ENCODE results near the gene HNRNPLL.
A peak's percentile ranks its signal among the peaks of the same experiment; 100 is the strongest.
"Not testable (repeated sequence)": the region's sequence is repeated elsewhere in the genome, so short reads cannot be mapped to it uniquely, and the experiment has no call there.

Gene HNRNPLL

GRCh38 chr2:38540580-38541286 lies 62.0 kb downstream of the HNRNPLL start:
- no peak for DNase-seq (ENCODE audit: low read depth)
- H3K4me3 ChIP-seq (ENCODE audit: low read length), result no peak overlapping the region
- TF ChIP-seq CTCF (conservative IDR thresholded peaks at IDR 0.05; ENCODE audit: low read length), result no peak

- H3K4me3 ChIP-seq (ENCODE audit: low read length), result no peak overlapping the region
- no peak for TF ChIP-seq CTCF (conservative IDR thresholded peaks at IDR 0.05; ENCODE audit: low read length)
- no peak for DNase-seq (ENCODE audit: low read depth)
These were observed 63.6 kb downstream of the HNRNPLL start for GRCh38 chr2:38539086-38539485.

GRCh38 chr2:38537937-38538525 lies 64.7 kb downstream of the HNRNPLL start:
- H3K4me3 ChIP-seq (ENCODE audit: low read length), result no peak overlapping the region
- DNase-seq (ENCODE audit: low read depth), result no peak
- TF ChIP-seq CTCF (conservative IDR thresholded peaks at IDR 0.05; ENCODE audit: low read length), result no peak

GRCh38 chr2:38537296-38537695 lies 65.4 kb downstream of the HNRNPLL start:
- H3K4me3 ChIP-seq (ENCODE audit: low read length); DNase-seq (ENCODE audit: low read depth): not testable (repeated sequence)

- TF ChIP-seq CTCF (conservative IDR thresholded peaks at IDR 0.05; ENCODE audit: low read length), result peak; percentile 72
- peak overlapping the region; percentile 69 for H3K4me3 ChIP-seq (ENCODE audit: low read length)
- DNase-seq (ENCODE audit: low read depth), result peak; percentile 49
These were observed 66.8 kb downstream of the HNRNPLL start for GRCh38 chr2:38535744-38536506.

GRCh38 chr2:38535404-38535743 lies 67.4 kb downstream of the HNRNPLL start:
- DNase-seq (ENCODE audit: low read depth), result no peak
- H3K4me3 ChIP-seq (ENCODE audit: low read length), result no peak overlapping the region

More at GRCh38 chr2:38535404-38535743, 67.4 kb downstream of the HNRNPLL start:
- TF ChIP-seq CTCF (conservative IDR thresholded peaks at IDR 0.05; ENCODE audit: low read length), result no peak

Measured in AG10803 (cell line).